ENCODE results near the gene SPATS2L.

DNA sequence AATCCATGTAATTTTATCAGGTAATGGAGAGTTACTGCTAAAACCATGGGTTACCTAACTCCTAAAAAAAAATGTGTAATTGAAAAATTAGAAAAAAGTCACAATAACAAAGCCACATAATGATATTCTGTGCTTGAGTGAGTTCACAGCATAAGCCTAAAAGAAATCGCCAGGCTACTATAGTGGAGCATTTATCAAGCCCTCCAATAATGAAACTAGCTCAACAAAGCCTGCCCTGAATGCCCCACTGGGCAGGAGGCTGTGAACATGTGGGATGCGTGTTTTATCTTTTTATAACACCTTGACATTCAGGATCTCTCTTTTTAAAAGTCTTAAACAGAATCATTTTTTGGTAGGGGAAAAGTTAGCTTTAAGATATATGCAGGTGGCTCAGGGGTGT is 117.0 kb downstream of the SPATS2L start:
- TF ChIP-seq, protein P1, sequence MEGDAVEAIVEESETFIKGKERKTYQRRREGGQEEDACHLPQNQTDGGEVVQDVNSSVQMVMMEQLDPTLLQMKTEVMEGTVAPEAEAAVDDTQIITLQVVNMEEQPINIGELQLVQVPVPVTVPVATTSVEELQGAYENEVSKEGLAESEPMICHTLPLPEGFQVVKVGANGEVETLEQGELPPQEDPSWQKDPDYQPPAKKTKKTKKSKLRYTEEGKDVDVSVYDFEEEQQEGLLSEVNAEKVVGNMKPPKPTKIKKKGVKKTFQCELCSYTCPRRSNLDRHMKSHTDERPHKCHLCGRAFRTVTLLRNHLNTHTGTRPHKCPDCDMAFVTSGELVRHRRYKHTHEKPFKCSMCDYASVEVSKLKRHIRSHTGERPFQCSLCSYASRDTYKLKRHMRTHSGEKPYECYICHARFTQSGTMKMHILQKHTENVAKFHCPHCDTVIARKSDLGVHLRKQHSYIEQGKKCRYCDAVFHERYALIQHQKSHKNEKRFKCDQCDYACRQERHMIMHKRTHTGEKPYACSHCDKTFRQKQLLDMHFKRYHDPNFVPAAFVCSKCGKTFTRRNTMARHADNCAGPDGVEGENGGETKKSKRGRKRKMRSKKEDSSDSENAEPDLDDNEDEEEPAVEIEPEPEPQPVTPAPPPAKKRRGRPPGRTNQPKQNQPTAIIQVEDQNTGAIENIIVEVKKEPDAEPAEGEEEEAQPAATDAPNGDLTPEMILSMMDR (IDR thresholded peaks at IDR 0.05; ENCODE audit: insufficient read depth, low read depth, low read length): no peak
- no peak for TF ChIP-seq EZH2 (IDR thresholded peaks at IDR 0.05; ENCODE audit: insufficient read depth, low read length)
